Bronchial epithelial cell (primary cell): Measurements from ENCODE around the gene GPAM. TPM values are rescaled to one million over a fixed set of nuclear protein-coding genes. Genes with fewer than 3 reads are reported as not detected.

ENCODE experiments used
- DNase-seq: peaks from one replicate; pipeline ENCODE4 v3.0.0-alpha.2; 2010; ENCODE audit warnings: low read depth
- FAIRE-seq: peaks from 2 replicates; lab custom pipeline; 2011; peaks lifted over from hg19 to GRCh38; lab: Jason Lieb, UNC
- H3K27me3 ChIP-seq: 2 replicates; pipeline ENCODE4 v1.5.1; 2011; ENCODE audit warnings: low read length; ENCODE audit not compliant: control insufficient read depth, insufficient read depth
- H3K36me3 ChIP-seq: 2 replicates; pipeline ENCODE4 v1.5.1; 2011; ENCODE audit warnings: low read length; ENCODE audit not compliant: control insufficient read depth, insufficient read depth
- H3K4me3 ChIP-seq: 2 replicates; pipeline ENCODE4 v1.5.1; 2011; ENCODE audit warnings: mild to moderate bottlenecking, low read depth, low read length, control low read depth
- CTCF ChIP-seq: IDR thresholded peaks from 2 replicates; pipeline ENCODE4 v1.5.1; 2011; ENCODE audit warnings: mild to moderate bottlenecking, moderate library complexity, low read length, control low read depth, inconsistent platforms; ENCODE audit not compliant: insufficient read depth, severe bottlenecking
- total RNA-seq: library from RNA; depleted of rRNA; stranded (reverse); fragments of >200 nt; gene quantifications from 2 replicates; pipeline ENCODE4 v1.2.1, GENCODE V29; 2014

GPAM gene
- total RNA-seq = 9.2 and 10.4 TPM in 2 replicates

GRCh38 chr10:112183329-112184051, at the start of gene GPAM:
GPAM (minus strand) TSS chr10:112183765; CDS start chr10:112181784, 1,981 bp downstream.
- H3K27me3 ChIP-seq = no peaks in the 10 kb centered on the region
- no peak for TF ChIP-seq CTCF
- FAIRE-seq = no peak
- DNase-seq = peak; percentile 72
- H3K4me3 ChIP-seq = peak within 1 kb of the TSS; percentile 75
- H3K36me3 ChIP-seq = no peaks in the 10 kb centered on the region

GRCh38 chr10:112232670-112233069, 49.1 kb upstream of the GPAM start:
- H3K4me3 ChIP-seq = no peak overlapping the region
- FAIRE-seq (no peak), DNase-seq (no peak)
- TF ChIP-seq CTCF = no peak
- H3K27me3 ChIP-seq = no peaks in the 10 kb centered on the region
- no peaks in the 10 kb centered on the region for H3K36me3 ChIP-seq

GRCh38 chr10:112231602-112232400, 48.2 kb upstream of the GPAM start:
- FAIRE-seq = no peak
- no peak for TF ChIP-seq CTCF
- DNase-seq = no peak
- no peaks in the 10 kb centered on the region for H3K27me3 ChIP-seq
- H3K4me3 ChIP-seq = no peak overlapping the region
- no peaks in the 10 kb centered on the region for H3K36me3 ChIP-seq

- TF ChIP-seq CTCF = no peak
- Histone ChIP-seq H3K36me3 (no peaks in the 10 kb centered on the region), H3K4me3 (no peak overlapping the region), H3K27me3 (no peaks in the 10 kb centered on the region)
- FAIRE-seq = no peak
- DNase-seq = peak; percentile 18
These were observed 46.9 kb upstream of the GPAM start for GRCh38 chr10:112230325-112230988.

GRCh38 chr10:112229901-112230300, 46.3 kb upstream of the GPAM start:
- DNase-seq (no peak), FAIRE-seq (no peak)
- H3K36me3 ChIP-seq = no peaks in the 10 kb centered on the region
- H3K4me3 ChIP-seq = no peak overlapping the region
- no peaks in the 10 kb centered on the region for H3K27me3 ChIP-seq
- no peak for TF ChIP-seq CTCF
